COLO668 (cell line): ENCODE data around the gene CYB5R2.

Experiments
- DNase-seq: peaks from one replicate; lab custom pipeline; 2025; ENCODE audit not compliant: unreplicated experiment; lab: John Stamatoyannopoulos, UW

The CYB5R2 gene

DNA sequence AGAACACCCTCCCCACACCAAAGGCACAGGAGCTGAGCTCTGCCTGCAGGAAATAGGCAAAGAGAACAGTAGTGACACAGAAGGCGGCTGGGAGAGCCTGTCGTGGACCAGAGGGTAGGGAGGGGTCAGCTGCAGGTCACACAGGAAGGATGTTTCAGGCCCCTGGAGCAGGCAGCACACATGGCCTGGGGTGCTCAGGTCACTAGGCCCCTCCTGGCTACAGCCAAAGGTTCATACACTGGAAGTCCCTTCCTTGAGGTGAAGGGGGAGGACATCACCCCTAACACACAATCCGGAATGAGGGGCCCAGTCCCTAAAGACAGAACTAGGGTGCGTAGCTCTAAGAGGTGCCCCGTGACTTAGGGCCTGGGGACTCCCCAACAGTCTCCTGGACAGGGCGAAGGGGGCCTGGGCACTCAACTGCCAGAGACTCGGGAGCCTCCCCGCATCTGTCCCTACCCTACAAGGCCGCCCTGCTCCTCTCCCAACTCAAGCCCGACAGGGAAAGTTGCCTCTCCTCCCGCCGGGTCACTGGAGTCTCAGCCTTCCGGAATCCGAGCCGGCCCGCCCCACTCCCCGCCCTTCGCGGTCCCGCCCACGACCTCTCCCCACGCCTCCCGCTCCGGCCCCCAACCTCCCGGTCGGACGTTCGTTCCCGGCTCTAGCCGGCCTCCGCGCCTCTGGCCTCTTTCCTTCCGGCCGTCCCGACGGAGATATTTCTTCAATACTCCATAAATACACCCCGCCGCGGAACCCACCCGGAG lies at the start of gene CYB5R2:
Gene CYB5R2 (minus strand): TSS at position 541 of the 764 bp plus-strand sequence. CDS start 675 bp downstream, outside the sequence.
- peak; percentile 5 for DNase-seq

DNA sequence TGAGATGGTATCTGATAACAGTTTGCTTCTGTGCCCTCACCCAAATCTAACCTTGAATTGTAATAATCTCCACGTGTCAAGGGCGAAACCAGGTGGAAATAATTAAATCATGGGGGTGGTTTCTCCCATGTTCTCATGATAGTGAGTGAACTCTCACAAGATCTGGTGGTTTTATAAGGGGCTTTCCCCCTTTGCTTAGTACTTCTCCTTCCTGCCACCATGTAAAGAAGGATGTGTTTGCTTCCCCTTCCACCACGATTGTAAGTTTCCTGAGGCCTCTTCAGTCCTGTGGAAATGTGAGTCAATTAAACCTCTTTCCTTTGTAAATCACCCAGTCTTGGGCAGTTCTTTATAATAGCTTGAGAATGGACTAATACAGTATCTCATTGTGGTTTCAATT lies 41.5 kb upstream of the CYB5R2 start:
- no peak for DNase-seq

GRCh38 chr11:7706377-7706776 lies 33.1 kb upstream of the CYB5R2 start, which contains the start of gene OVCH2:
OVCH2 (minus strand) TSS chr11:7706477; CDS start chr11:7706394, 83 bp downstream.
- no peak for DNase-seq

- DNase-seq: no peak
Measured at GRCh38 chr11:7703740-7704139, 30.4 kb upstream of the CYB5R2 start.

DNA sequence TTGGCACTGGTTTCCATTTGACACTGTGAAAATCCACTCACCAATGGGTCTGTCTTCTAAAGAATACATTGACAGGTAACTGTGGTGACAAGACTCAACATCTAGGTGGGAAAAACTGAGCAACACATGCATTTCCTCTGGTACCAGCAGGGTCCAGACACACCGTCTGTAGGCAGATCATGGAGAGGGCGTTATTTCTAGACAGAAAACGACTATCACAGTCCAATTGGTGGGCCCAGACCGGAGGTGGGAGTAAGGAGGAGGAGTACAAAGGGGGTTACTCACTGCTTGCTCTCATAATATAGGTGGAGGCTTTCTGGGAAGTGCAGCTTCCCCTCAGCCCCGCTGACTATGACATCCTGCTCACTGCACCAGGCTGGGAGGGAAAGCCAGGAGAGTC lies 23.1 kb upstream of the CYB5R2 start:
- no peak for DNase-seq

- no peak for DNase-seq
Measured at GRCh38 chr11:7694235-7694634, 20.9 kb upstream of the CYB5R2 start.

- no peak for DNase-seq
Measured at GRCh38 chr11:7692426-7692825, 19.1 kb upstream of the CYB5R2 start.

DNA sequence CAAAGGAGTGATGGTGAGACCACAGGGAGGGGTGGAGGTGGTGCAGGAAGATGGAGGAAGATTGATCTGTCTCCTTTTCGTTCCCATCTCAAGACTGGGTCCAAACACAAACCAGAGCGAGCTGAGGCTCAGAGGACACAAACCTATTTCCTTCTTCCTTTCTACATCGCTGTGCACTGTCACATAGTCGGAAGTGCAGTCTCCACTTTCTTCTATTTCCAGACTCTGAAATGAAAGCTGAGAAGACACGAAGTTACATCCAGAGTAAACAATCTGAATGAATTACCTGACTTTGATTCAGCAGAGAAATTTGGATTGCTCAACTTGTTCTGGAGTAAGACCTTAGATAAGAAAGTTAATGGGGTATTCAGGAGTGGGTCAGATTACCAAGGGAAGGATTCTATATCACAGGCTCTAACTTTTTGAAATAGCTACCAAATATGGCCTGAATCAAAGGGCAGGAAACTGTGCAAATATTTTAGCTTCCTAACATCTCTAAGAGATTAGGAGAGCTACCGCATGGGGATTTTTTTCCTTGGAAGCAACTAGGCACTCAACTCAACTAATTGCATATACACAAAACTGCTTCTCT lies 18.6 kb upstream of the CYB5R2 start:
- no peak for DNase-seq

- DNase-seq: no peak
Measured at GRCh38 chr11:7690648-7691047, 17.3 kb upstream of the CYB5R2 start.

DNA sequence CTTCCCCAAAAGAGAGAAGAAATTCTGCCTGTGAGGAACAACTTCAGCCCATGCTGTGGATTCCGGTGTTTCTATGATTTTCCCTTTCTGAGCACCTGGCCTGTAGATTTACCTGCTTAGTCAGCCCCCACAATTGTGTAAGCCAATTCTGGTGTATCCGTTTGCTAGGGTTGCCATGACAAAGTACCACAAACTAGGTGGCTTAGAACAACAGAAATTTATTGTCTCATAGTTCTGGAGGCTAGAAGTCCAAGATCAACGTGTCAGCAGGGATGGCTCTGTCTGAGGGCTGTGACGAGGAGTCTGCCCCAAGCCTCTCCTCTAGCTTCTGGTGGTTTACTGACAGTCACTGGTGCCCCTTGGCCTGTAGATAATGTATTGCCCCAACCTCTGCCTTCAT lies 15.9 kb upstream of the CYB5R2 start:
- DNase-seq: no peak

GRCh38 chr11:7688238-7688826 lies 15.0 kb upstream of the CYB5R2 start:
- no peak for DNase-seq

DNA sequence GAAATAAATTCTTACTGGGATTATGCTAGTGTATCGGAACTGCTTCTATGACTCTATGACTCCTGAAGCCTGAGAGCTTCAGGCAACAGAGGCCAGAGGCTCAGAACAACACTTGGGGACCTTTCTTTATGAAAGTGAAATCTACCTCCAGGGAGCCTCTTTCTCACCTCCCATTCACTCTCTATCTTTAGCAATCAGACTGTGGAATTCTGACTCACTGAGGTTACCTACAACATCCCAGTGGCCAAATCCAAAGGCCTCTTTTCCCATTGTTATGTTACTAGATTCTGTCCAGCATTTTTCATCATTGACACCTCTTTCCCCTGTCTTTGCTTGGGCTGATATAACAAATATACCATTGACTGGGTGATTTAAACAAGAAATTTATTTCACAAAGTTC lies 14.1 kb upstream of the CYB5R2 start:
- DNase-seq: no peak

DNA sequence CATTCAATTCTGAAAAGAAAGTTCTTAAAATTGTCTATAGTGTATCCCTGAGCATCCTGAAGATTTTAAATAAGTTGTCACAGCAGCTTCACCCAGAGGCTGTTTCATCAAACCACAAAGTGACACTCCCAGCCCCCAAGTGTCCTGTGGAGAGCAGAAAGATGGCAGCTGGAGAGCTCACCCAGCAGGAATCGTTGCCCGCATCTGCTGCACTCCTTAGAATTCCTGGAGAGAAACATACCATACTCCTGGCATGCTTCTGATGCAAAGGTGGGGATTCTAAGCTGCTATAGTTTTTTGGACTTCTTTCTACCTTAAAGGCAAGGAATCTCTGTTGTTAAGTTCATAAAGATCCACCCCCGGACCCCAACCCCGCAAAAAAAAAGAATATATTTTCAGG lies 13.5 kb upstream of the CYB5R2 start:
- DNase-seq: no peak

DNA sequence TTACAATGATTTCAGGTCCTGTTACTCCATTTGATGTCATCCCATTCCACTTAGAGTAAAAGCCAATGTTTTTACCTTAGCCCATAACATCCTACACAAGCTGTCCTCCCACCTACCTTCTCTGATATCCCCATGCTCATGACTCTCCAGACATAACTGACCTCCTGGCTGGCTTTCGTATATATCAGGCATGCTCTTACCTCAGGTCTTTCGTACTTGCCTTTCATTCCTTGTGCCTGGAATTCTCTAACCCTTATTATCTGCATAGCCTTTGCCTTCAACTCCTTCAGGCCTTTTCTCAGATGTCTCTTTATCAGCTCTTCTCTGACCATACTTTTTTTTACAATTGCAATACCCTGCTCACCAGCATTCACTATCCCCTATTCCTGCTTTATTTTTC lies 10.3 kb upstream of the CYB5R2 start:
- DNase-seq: no peak

- DNase-seq: no peak
Measured at GRCh38 chr11:7677796-7678201, 4.5 kb upstream of the CYB5R2 start.

- no peak for DNase-seq
Measured at GRCh38 chr11:7677071-7677470, 3.8 kb upstream of the CYB5R2 start.

DNA sequence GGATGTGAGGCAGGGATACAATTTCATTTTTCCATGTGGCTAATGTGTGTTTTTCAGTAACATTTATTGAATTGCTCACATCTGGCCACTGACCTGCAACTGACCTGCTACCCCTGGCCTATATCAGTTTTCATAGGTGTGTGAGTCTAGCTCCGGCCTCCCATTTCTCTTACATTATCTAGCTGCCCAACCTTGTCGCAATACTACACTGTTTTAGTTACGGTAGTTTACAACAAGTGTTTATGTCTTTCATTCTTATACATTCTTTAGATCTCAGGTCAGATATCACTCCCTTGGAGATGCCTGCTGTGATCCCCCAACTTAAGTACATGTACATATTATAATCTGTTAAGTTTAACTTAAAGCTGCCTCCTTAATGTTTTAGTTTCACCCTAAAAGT lies 2.3 kb upstream of the CYB5R2 start:
- DNase-seq: no peak

GRCh38 chr11:7673724-7674434 lies 579 bp upstream of the CYB5R2 start:
- DNase-seq: no peak

DNA sequence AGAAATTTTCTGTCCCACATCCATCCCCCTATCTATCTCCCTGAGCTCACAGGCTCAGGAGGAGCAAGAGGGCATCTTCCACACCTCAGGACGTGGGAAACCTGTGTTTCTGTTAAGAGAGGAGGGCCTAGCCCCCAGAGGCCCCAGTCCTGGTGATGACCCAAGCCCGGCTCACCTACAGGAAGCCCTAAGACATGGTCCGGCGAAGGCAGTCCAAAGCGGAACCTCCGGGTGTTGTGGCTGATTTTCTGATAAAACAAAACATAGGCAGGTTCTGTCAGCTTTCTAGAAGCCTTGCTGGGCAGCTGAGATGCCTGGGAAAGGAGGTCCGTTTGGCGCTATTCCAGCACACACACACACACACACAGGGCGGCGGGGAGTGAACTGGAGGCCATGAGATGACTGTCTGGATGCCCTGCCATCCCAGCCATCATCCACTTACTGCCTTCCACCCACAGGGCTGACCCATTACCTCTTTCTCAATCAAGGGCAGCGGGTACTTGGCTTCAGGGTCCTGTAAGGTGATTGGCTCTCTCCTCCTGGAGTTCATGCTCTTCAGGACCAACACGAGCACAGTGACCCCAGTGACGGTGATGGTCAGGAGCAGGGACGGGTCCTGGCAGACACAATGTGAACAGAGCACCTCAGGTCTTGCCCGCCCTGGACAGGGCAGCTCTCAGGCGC lies 882 bp downstream of the CYB5R2 start:
- DNase-seq: no peak

DNA sequence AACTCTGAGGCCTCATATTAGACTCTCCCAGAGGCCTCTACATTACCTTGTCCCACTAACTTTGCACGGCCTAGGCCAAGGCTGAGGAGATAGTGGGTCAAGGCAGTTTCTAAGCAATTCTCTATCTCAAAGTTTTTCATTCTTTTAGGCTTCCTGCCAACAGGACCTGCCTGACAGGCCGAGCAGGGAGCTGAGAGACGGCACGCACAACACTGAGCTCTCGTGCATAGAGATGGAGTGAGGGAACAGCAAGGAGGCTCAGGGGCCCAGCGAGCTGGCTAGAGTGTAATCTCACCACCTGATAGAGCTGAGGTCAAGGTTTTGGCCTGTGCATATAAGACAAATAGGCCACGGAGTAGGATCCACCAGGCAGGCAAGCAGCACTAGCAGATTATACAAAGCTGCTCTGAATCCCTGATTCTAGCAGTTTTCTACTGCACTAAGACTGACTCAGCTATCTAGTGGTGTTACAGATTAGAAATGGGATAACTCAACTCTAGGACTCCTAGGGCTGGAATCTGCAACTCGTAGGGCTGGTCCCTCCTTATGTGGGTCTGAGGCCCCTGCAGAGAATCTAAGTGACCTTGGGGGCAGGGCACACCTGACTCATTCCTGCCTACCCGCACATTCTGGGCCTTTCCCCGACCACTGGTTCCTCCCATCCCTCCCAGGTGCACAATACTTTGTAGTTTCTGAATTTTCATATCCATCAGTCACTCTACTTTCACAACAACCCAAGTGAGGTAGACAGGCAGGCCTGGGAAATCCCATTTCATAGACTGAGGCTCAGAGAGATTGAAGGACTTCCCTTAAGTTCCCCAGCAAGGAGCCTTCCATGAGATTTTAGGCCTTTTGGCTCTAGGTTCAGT lies 1.7 kb downstream of the CYB5R2 start:
- DNase-seq: no peak
